ENCODE measurements around the gene TCTN1.
"Not testable (repeated sequence)": the region's sequence is repeated elsewhere in the genome, so short reads cannot be mapped to it uniquely, and the experiment has no call there.

Gene TCTN1

GRCh38 chr12:110590059-110590458 is 23.9 kb upstream of the TCTN1 start:
- Histone ChIP-seq H4K20me1 (ENCODE audit: low read depth, low read length) (no peaks in the 10 kb centered on the region), H3K9me2 (replicated peaks; ENCODE audit: insufficient read depth, low read length) (no peaks in the 10 kb centered on the region), H3F3A (ENCODE audit: insufficient read depth) (0 out of 2 replicates have a peak, but pooled peaks cover 6% of the 10 kb centered on the region), H3K4me3 (ENCODE audit: insufficient read depth, low read length, poor library complexity, severe bottlenecking) (no peak overlapping the region), H3K79me2 (ENCODE audit: insufficient read depth, low read length) (no peaks in the 10 kb centered on the region), H3K27ac (ENCODE audit: low read depth, low read length) (no peak overlapping the region), H3K9me3 (ENCODE audit: insufficient read depth, low read length) (no peaks in the 10 kb centered on the region), H3K27me3 (ENCODE audit: low read length) (no peaks in the 10 kb centered on the region), H3K9ac (ENCODE audit: low read length) (no peak overlapping the region), H3K4me2 (ENCODE audit: low read depth, low read length, poor library complexity, severe bottlenecking) (no peak overlapping the region), H3K36me3 (ENCODE audit: low read length) (no peaks in the 10 kb centered on the region), H2AFZ (ENCODE audit: low read depth, low read length, severe bottlenecking) (no peak overlapping the region)
- TF ChIP-seq EZH2phosphoT487 (conservative IDR thresholded peaks at IDR 0.05; ENCODE audit: low read length) = no peak

- Histone ChIP-seq H3K79me2 (ENCODE audit: insufficient read depth, low read length) (no peaks in the 10 kb centered on the region), H3K9me2 (replicated peaks; ENCODE audit: insufficient read depth, low read length) (no peaks in the 10 kb centered on the region), H3K9me3 (ENCODE audit: insufficient read depth, low read length) (no peaks in the 10 kb centered on the region), H2AFZ (ENCODE audit: low read depth, low read length, severe bottlenecking) (peak overlapping the region; percentile 62), H3K27ac (ENCODE audit: low read depth, low read length) (no peak overlapping the region), H3K27me3 (ENCODE audit: low read length) (no peaks in the 10 kb centered on the region), H3K4me2 (ENCODE audit: low read depth, low read length, poor library complexity, severe bottlenecking) (no peak overlapping the region), H3K9ac (ENCODE audit: low read length) (no peak overlapping the region), H3K4me3 (ENCODE audit: insufficient read depth, low read length, poor library complexity, severe bottlenecking) (no peak overlapping the region), H4K20me1 (ENCODE audit: low read depth, low read length) (no peaks in the 10 kb centered on the region), H3K36me3 (ENCODE audit: low read length) (no peaks in the 10 kb centered on the region), H3F3A (ENCODE audit: insufficient read depth) (0 out of 2 replicates have a peak, but pooled peaks cover 6% of the 10 kb centered on the region)
- TF ChIP-seq EZH2phosphoT487 (conservative IDR thresholded peaks at IDR 0.05; ENCODE audit: low read length) = no peak
These were observed 23.1 kb upstream of the TCTN1 start for GRCh38 chr12:110590806-110591326.

GRCh38 chr12:110591451-110592051 is 22.4 kb upstream of the TCTN1 start:
- no peaks in the 10 kb centered on the region for H3K9me2 ChIP-seq (replicated peaks; ENCODE audit: insufficient read depth, low read length)
- H3F3A ChIP-seq (ENCODE audit: insufficient read depth) = 0 out of 2 replicates have a peak, but pooled peaks cover 6% of the 10 kb centered on the region
- H3K9ac ChIP-seq (ENCODE audit: low read length) = no peak overlapping the region
- no peak overlapping the region for H2AFZ ChIP-seq (ENCODE audit: low read depth, low read length, severe bottlenecking)
- H3K4me3 ChIP-seq (ENCODE audit: insufficient read depth, low read length, poor library complexity, severe bottlenecking) = no peak overlapping the region
- H3K4me2 ChIP-seq (ENCODE audit: low read depth, low read length, poor library complexity, severe bottlenecking) = no peak overlapping the region
- H3K79me2 ChIP-seq (ENCODE audit: insufficient read depth, low read length) = no peaks in the 10 kb centered on the region
- no peaks in the 10 kb centered on the region for H3K27me3 ChIP-seq (ENCODE audit: low read length)
- H3K9me3 ChIP-seq (ENCODE audit: insufficient read depth, low read length) = no peaks in the 10 kb centered on the region
- H3K36me3 ChIP-seq (ENCODE audit: low read length) = no peaks in the 10 kb centered on the region
- no peak overlapping the region for H3K27ac ChIP-seq (ENCODE audit: low read depth, low read length)
- TF ChIP-seq CTCF (IDR thresholded peaks at IDR 0.05; ENCODE audit: insufficient read depth, low read length, poor library complexity, severe bottlenecking) = no peak
- TF ChIP-seq EZH2phosphoT487 (conservative IDR thresholded peaks at IDR 0.05; ENCODE audit: low read length) = no peak
- H4K20me1 ChIP-seq (ENCODE audit: low read depth, low read length) = no peaks in the 10 kb centered on the region

GRCh38 chr12:110592078-110592477 is 21.9 kb upstream of the TCTN1 start:
- Histone ChIP-seq H4K20me1 (ENCODE audit: low read depth, low read length) (no peaks in the 10 kb centered on the region), H2AFZ (ENCODE audit: low read depth, low read length, severe bottlenecking) (no peak overlapping the region), H3K9me3 (ENCODE audit: insufficient read depth, low read length) (no peaks in the 10 kb centered on the region), H3K4me2 (ENCODE audit: low read depth, low read length, poor library complexity, severe bottlenecking) (no peak overlapping the region), H3F3A (ENCODE audit: insufficient read depth) (0 out of 2 replicates have a peak, but pooled peaks cover 6% of the 10 kb centered on the region), H3K9me2 (replicated peaks; ENCODE audit: insufficient read depth, low read length) (no peaks in the 10 kb centered on the region), H3K27me3 (ENCODE audit: low read length) (no peaks in the 10 kb centered on the region), H3K36me3 (ENCODE audit: low read length) (no peaks in the 10 kb centered on the region), H3K4me3 (ENCODE audit: insufficient read depth, low read length, poor library complexity, severe bottlenecking) (no peak overlapping the region), H3K9ac (ENCODE audit: low read length) (no peak overlapping the region), H3K79me2 (ENCODE audit: insufficient read depth, low read length) (no peaks in the 10 kb centered on the region), H3K27ac (ENCODE audit: low read depth, low read length) (no peak overlapping the region)
- TF ChIP-seq EZH2phosphoT487 (conservative IDR thresholded peaks at IDR 0.05; ENCODE audit: low read length) = no peak

- not testable (repeated sequence) for H3K4me3 ChIP-seq (ENCODE audit: insufficient read depth, low read length, poor library complexity, severe bottlenecking); H3F3A ChIP-seq (ENCODE audit: insufficient read depth); H2AFZ ChIP-seq (ENCODE audit: low read depth, low read length, severe bottlenecking); H4K20me1 ChIP-seq (ENCODE audit: low read depth, low read length); H3K4me2 ChIP-seq (ENCODE audit: low read depth, low read length, poor library complexity, severe bottlenecking); H3K36me3 ChIP-seq (ENCODE audit: low read length); H3K27ac ChIP-seq (ENCODE audit: low read depth, low read length); H3K9me2 ChIP-seq (replicated peaks; ENCODE audit: insufficient read depth, low read length); H3K9ac ChIP-seq (ENCODE audit: low read length); H3K79me2 ChIP-seq (ENCODE audit: insufficient read depth, low read length); H3K27me3 ChIP-seq (ENCODE audit: low read length); H3K9me3 ChIP-seq (ENCODE audit: insufficient read depth, low read length)
These were observed 21.0 kb upstream of the TCTN1 start for GRCh38 chr12:110592919-110593318.
